ENCODE data around the gene ABCG1. TPM values are rescaled to one million over a fixed set of nuclear protein-coding genes. Genes with fewer than 3 reads are reported as not detected.

The ABCG1 gene
- total RNA-seq, 4 donors from 2014 or later = 3.4 to 43.3 (median 10.3) TPM

DNA sequence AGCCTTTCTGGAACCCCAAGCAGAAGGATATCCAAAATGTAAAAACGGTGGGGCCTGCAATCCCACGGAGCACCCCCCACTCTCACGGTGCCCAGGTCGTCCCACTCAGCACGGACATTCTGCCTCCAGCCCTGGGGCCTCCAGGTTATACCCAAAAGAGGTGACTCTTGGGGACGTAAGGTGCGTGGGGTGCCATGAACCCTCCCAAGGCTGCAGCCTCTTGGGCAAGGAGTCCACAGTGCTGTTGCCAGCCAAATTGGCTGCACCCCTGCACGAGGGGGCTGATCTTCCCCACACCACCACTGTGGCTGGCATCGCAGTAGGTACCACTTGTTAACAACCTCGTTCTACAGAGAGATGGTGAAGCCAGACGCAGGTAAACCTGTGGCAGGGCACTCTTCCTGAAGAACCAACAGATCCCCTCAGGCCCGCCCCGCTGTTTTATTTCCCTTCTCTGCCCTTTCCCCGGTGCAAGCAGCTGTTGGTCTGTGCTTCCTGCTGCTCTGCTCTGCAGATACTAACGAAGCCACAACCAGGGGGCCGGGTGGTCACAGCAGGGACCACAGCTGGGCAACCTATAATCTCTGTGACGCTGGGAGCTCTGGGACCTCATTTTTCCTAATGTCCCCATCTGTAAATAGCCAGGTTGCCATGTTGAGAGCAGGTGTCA is 87.6 kb downstream of the ABCG1 start:
- in situ Hi-C loops (cut with MboI; ENCODE audit: low sequenced_read_pairs in 4 of 4) = loop anchor here in 1 of 4 donors (25.0 kb wide), 1 partner anchor 506 kb away; no protein-coding TSS in a partner anchor
- no peaks in the 10 kb centered on the region for H3K9me3 ChIP-seq

DNA sequence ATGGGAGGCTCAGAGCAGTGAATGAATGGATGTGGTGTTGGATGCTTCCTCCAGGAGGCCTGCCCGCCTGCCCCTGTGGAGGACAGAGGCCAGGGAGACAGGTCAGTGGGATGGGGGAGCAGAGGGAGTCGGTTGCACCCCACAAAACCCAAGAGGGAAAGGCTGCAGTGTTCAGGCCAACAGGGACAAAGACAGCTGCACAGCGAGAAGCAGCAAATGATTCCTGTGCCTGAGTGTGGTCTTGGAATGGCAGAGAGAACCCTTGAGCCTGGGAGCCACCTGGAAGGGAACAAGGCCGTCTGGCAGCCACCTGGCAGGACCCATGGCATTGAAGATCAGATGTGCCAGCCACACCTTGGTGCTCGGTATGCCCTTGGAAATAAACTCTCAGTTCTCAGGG is 88.2 kb downstream of the ABCG1 start:
- DNase-seq (no peak), ATAC-seq (no peak)
- intact Hi-C loops (cut with DNase I; ENCODE audit: low total_unique reads) (no loop called here), in situ Hi-C loops (cut with MboI; ENCODE audit: low sequenced_read_pairs in 4 of 4) (loop anchor here in 1 of 4 donors (25.0 kb wide), 1 partner anchor 505 kb away; no protein-coding TSS in a partner anchor)
- Histone ChIP-seq H3K4me1 (peaks cover 2 to 3% of the 10 kb centered on the region in 2 donors), H3K27ac (no peak overlapping the region), H3K36me3 (no peaks in the 10 kb centered on the region), H3K9me3 (no peaks in the 10 kb centered on the region), H3K4me3 (no peak overlapping the region), H3K27me3 (peaks cover 0 to 21% (median 9%) of the 10 kb centered on the region in 3 donors)
- TF ChIP-seq POLR2A (IDR thresholded peaks at IDR 0.05) = no peak
- TF ChIP-seq, protein P1, sequence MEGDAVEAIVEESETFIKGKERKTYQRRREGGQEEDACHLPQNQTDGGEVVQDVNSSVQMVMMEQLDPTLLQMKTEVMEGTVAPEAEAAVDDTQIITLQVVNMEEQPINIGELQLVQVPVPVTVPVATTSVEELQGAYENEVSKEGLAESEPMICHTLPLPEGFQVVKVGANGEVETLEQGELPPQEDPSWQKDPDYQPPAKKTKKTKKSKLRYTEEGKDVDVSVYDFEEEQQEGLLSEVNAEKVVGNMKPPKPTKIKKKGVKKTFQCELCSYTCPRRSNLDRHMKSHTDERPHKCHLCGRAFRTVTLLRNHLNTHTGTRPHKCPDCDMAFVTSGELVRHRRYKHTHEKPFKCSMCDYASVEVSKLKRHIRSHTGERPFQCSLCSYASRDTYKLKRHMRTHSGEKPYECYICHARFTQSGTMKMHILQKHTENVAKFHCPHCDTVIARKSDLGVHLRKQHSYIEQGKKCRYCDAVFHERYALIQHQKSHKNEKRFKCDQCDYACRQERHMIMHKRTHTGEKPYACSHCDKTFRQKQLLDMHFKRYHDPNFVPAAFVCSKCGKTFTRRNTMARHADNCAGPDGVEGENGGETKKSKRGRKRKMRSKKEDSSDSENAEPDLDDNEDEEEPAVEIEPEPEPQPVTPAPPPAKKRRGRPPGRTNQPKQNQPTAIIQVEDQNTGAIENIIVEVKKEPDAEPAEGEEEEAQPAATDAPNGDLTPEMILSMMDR (IDR thresholded peaks at IDR 0.05 in 4 of 5, conservative IDR thresholded peaks at IDR 0.05 in 1 of 5) = no peak

More for the DNA sequence above, 87.6 kb downstream of the ABCG1 start:
- DNase-seq (no peak), ATAC-seq (no peak)
- H3K27ac ChIP-seq = no peak overlapping the region
- intact Hi-C loops (cut with DNase I; ENCODE audit: low total_unique reads) = no loop called here
- TF ChIP-seq, protein P1 (IDR thresholded peaks at IDR 0.05 in 4 of 5, conservative IDR thresholded peaks at IDR 0.05 in 1 of 5) = no peak
- no peak for TF ChIP-seq POLR2A (IDR thresholded peaks at IDR 0.05)
- no peaks in the 10 kb centered on the region for H3K36me3 ChIP-seq
- no peak overlapping the region for H3K4me3 ChIP-seq
- H3K4me1 ChIP-seq = peaks cover 2 to 8% of the 10 kb centered on the region in 2 donors
- H3K27me3 ChIP-seq = peaks cover 0 to 21% (median 9%) of the 10 kb centered on the region in 3 donors

DNA sequence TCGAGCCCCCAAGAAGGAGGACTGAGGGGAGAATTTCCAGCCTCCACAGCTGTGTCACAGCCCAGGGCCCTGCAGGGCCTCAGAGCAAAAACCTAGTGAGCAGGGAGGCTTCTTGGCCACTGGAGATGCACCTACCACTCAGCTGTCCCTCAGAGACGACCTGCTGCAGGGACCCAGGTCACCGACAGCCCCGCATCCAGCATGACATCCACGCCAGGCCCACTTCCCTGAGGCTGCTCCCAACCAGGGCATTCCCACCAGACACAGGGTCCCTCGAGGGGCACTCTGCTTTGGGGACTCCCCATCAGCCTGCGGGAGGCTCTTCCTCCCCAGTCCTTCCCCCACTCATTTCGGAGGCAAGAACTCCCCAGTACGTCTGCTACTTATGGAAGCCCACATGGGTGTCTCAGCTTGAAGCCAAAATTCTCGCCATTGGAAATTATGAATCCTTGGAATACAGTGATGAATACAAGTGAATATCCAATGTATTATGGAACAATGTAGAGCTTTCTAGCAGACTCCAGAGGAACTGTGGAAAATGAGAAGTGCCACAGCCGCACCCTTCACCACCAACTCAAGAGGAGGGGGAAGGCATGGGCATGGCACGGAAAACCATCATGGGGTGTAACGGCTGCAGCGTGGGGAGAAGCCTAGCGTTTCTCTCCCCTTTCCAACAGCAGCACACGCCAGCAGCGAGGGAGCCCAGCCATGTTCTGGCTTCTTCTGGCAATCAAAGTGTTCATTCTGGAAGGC is 89.4 kb downstream of the ABCG1 start:
- no peaks in the 10 kb centered on the region for H3K9me3 ChIP-seq
- H3K4me3 ChIP-seq = no peak overlapping the region
- DNase-seq (no peak), ATAC-seq (no peak)
- peaks cover 0 to 21% (median 9%) of the 10 kb centered on the region in 3 donors for H3K27me3 ChIP-seq
- H3K36me3 ChIP-seq = no peaks in the 10 kb centered on the region
- H3K4me1 ChIP-seq = peaks cover 0 to 5% of the 10 kb centered on the region in 2 donors
- TF ChIP-seq, protein P1 (IDR thresholded peaks at IDR 0.05 in 4 of 5, conservative IDR thresholded peaks at IDR 0.05 in 1 of 5) = no peak
- no peak for TF ChIP-seq POLR2A (IDR thresholded peaks at IDR 0.05)
- no peak overlapping the region for H3K27ac ChIP-seq
- intact Hi-C loops (cut with DNase I; ENCODE audit: low total_unique reads) = loop anchor here (2.0 kb wide), 2 partner anchors 20 to 228 kb away; no protein-coding TSS in a partner anchor
- in situ Hi-C loops (cut with MboI; ENCODE audit: low sequenced_read_pairs in 4 of 4) = loop anchor here in 1 of 4 donors (25.0 kb wide), 1 partner anchor 504 kb away; no protein-coding TSS in a partner anchor

DNA sequence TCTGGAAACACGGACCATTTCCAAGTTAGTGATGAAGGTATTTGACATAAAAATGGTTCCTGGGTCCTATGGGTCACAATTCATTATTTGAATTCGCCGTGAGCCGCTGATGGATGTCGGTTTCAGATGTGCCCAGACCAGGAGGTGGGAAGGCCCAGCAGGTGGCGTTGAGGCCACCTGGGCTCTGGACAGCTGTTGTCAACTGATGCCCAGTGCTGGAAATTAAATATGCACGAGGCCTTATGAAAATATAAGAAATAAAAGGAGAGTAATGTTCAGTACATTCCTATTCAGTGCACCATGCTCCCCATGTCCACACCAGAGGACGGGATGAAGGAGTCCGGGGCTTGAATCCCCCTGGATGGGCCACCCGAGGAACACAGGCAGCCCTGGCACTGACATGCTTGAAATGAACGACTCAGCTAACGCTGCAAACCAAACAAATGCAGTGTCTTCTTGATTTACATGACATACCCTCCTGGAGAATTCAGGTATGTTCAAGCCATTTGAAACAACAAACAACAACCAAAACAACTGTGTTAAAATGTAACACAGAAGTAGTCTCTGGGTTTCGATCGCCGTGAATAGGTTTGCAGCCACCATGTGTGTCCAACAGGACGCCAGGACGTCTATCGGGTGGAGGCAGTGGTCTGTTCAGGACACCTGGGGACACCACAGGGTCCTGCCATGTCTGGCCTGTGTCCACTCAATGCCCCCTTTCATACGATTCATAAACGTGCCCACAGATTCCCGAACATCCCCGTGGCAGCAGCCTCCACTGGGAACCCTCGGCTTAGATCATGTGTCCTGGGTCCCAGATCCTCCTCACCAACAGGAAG is 90.2 kb downstream of the ABCG1 start:
- in situ Hi-C loops (cut with MboI; ENCODE audit: low sequenced_read_pairs in 4 of 4) = loop anchor here in 1 of 4 donors (25.0 kb wide), 1 partner anchor 503 kb away; no protein-coding TSS in a partner anchor

More for the DNA sequence above, 90.2 kb downstream of the ABCG1 start:
- no peaks in the 10 kb centered on the region for H3K9me3 ChIP-seq
- no peak for TF ChIP-seq POLR2A (IDR thresholded peaks at IDR 0.05)
- TF ChIP-seq, protein P1 (IDR thresholded peaks at IDR 0.05 in 4 of 5, conservative IDR thresholded peaks at IDR 0.05 in 1 of 5) = no peak
- intact Hi-C loops (cut with DNase I; ENCODE audit: low total_unique reads) = loop anchor here (2.0 kb wide), 2 partner anchors 20 to 228 kb away; no protein-coding TSS in a partner anchor
- DNase-seq = no peak
- no peak overlapping the region for H3K4me3 ChIP-seq
- no peak for ATAC-seq
- peaks cover 0 to 5% of the 10 kb centered on the region in 2 donors for H3K4me1 ChIP-seq
- no peaks in the 10 kb centered on the region for H3K36me3 ChIP-seq
- H3K27me3 ChIP-seq = peaks cover 0 to 21% (median 9%) of the 10 kb centered on the region in 3 donors
- H3K27ac ChIP-seq = no peak overlapping the region
